SJSA1 (cell line): Measurements from ENCODE around the gene TNNI3K. TPM values are rescaled to one million over a fixed set of nuclear protein-coding genes. Genes with fewer than 3 reads are reported as not detected.

Experiments used
- DNase-seq, 2 experiments: peaks; one replicate each; pipeline ENCODE4 v3.0.0-alpha.2; 2015 to 2020; ENCODE audit warnings: low spot score in 2 of 2, low read depth in 1 of 2
- H3K27ac ChIP-seq: fragments of 250-450 bp; sonication (Bioruptor Pico); 2 replicates; pipeline ENCODE4 v1.5.1; 2020; ENCODE audit warnings: mild to moderate bottlenecking, moderate library complexity
- H3K27me3 ChIP-seq: fragments of 250-450 bp; sonication (Bioruptor Pico); replicated peaks from 2 replicates; pipeline ENCODE4 v1.5.1; 2020; ENCODE audit warnings: mild to moderate bottlenecking, moderate library complexity
- H3K36me3 ChIP-seq: fragments of 250-450 bp; sonication (Bioruptor Pico); 2 replicates; pipeline ENCODE4 v1.5.1; 2020; ENCODE audit warnings: mild to moderate bottlenecking
- H3K4me1 ChIP-seq: fragments of 250-450 bp; sonication (Bioruptor Pico); replicated peaks from 2 replicates; pipeline ENCODE4 v1.6.1; 2021; ENCODE audit warnings: mild to moderate bottlenecking
- H3K4me3 ChIP-seq: fragments of 250-450 bp; sonication (Bioruptor Pico); 2 replicates; pipeline ENCODE4 v1.5.1; 2020; ENCODE audit warnings: mild to moderate bottlenecking
- H3K9me3 ChIP-seq: fragments of 250-450 bp; sonication (Bioruptor Pico); replicated peaks from 2 replicates; pipeline ENCODE4 v1.5.1; 2020; ENCODE audit warnings: mild to moderate bottlenecking
- total RNA-seq: library from RNA; depleted of rRNA; stranded (reverse); fragments of >200 nt; shearing (Covaris generic); gene quantifications from 2 replicates; pipeline ENCODE4 v1.2.3, GENCODE V29; 2014

TNNI3K gene
- total RNA-seq, 1 experiment from 2014 or later: not detected

- Histone ChIP-seq H3K9me3 (no peaks in the 10 kb centered on the region), H3K27ac (no peak overlapping the region)
- no peak for DNase-seq
Observed at GRCh38 chr1:74328851-74329250, 93.7 kb downstream of the TNNI3K start.

GRCh38 chr1:74333244-74333643 lies 98.1 kb downstream of the TNNI3K start:
- Histone ChIP-seq H3K4me1 (no peaks in the 10 kb centered on the region), H3K9me3 (no peaks in the 10 kb centered on the region), H3K4me3 (no peak overlapping the region), H3K27ac (no peak overlapping the region), H3K36me3 (no peaks in the 10 kb centered on the region), H3K27me3 (no peaks in the 10 kb centered on the region)
- no peak for DNase-seq

More at GRCh38 chr1:74328851-74329250, 93.7 kb downstream of the TNNI3K start:
- no peak overlapping the region for H3K4me3 ChIP-seq
- no peaks in the 10 kb centered on the region for H3K27me3 ChIP-seq
- no peaks in the 10 kb centered on the region for H3K4me1 ChIP-seq
- no peaks in the 10 kb centered on the region for H3K36me3 ChIP-seq

- Histone ChIP-seq H3K9me3 (no peaks in the 10 kb centered on the region), H3K4me1 (no peaks in the 10 kb centered on the region), H3K4me3 (no peak overlapping the region), H3K27ac (no peak overlapping the region), H3K27me3 (no peaks in the 10 kb centered on the region), H3K36me3 (no peaks in the 10 kb centered on the region)
- DNase-seq: no peak
Observed at GRCh38 chr1:74334147-74334546, 99.0 kb downstream of the TNNI3K start.

GRCh38 chr1:74340656-74341055 lies 105.5 kb downstream of the TNNI3K start:
- H3K27ac ChIP-seq: no peak overlapping the region
- no peak for DNase-seq

GRCh38 chr1:74341702-74342339 lies 106.6 kb downstream of the TNNI3K start:
- H3K4me1 ChIP-seq: no peaks in the 10 kb centered on the region
- H3K4me3 ChIP-seq: no peak overlapping the region
- no peak overlapping the region for H3K27ac ChIP-seq
- H3K27me3 ChIP-seq: no peaks in the 10 kb centered on the region
- no peak for DNase-seq
- H3K36me3 ChIP-seq: no peaks in the 10 kb centered on the region
- H3K9me3 ChIP-seq: no peaks in the 10 kb centered on the region

More at GRCh38 chr1:74340656-74341055, 105.5 kb downstream of the TNNI3K start:
- Histone ChIP-seq H3K4me1 (no peaks in the 10 kb centered on the region), H3K9me3 (no peaks in the 10 kb centered on the region), H3K4me3 (no peak overlapping the region), H3K27me3 (no peaks in the 10 kb centered on the region), H3K36me3 (no peaks in the 10 kb centered on the region)

GRCh38 chr1:74343216-74343615 lies 108.0 kb downstream of the TNNI3K start:
- no peaks in the 10 kb centered on the region for H3K27me3 ChIP-seq
- H3K9me3 ChIP-seq: no peaks in the 10 kb centered on the region
- no peak overlapping the region for H3K27ac ChIP-seq
- H3K4me1 ChIP-seq: no peaks in the 10 kb centered on the region
- no peak overlapping the region for H3K4me3 ChIP-seq
- no peak for DNase-seq
- H3K36me3 ChIP-seq: no peaks in the 10 kb centered on the region

GRCh38 chr1:74344387-74344786 lies 109.2 kb downstream of the TNNI3K start:
- no peaks in the 10 kb centered on the region for H3K9me3 ChIP-seq
- H3K27me3 ChIP-seq: no peaks in the 10 kb centered on the region
- no peak overlapping the region for H3K27ac ChIP-seq
- no peak overlapping the region for H3K4me3 ChIP-seq
- DNase-seq: no peak
- no peaks in the 10 kb centered on the region for H3K36me3 ChIP-seq
- no peaks in the 10 kb centered on the region for H3K4me1 ChIP-seq

- DNase-seq: no peak
- no peak overlapping the region for H3K4me3 ChIP-seq
- no peaks in the 10 kb centered on the region for H3K27me3 ChIP-seq
- H3K9me3 ChIP-seq: no peaks in the 10 kb centered on the region
- no peaks in the 10 kb centered on the region for H3K36me3 ChIP-seq
- H3K4me1 ChIP-seq: 0 out of 2 replicates have a peak, but pooled peaks cover 3% of the 10 kb centered on the region
- H3K27ac ChIP-seq: no peak overlapping the region
Observed at GRCh38 chr1:74356493-74356892, 121.3 kb downstream of the TNNI3K start.

GRCh38 chr1:74357150-74357549 lies 122.0 kb downstream of the TNNI3K start:
- DNase-seq: no peak
- Histone ChIP-seq H3K36me3 (no peaks in the 10 kb centered on the region), H3K4me3 (no peak overlapping the region), H3K9me3 (no peaks in the 10 kb centered on the region), H3K4me1 (0 out of 2 replicates have a peak, but pooled peaks cover 3% of the 10 kb centered on the region), H3K27ac (no peak overlapping the region), H3K27me3 (no peaks in the 10 kb centered on the region)

GRCh38 chr1:74357756-74358155 lies 122.6 kb downstream of the TNNI3K start:
- Histone ChIP-seq H3K4me3 (no peak overlapping the region), H3K4me1 (0 out of 2 replicates have a peak, but pooled peaks cover 3% of the 10 kb centered on the region), H3K27ac (no peak overlapping the region), H3K27me3 (no peaks in the 10 kb centered on the region), H3K9me3 (no peaks in the 10 kb centered on the region), H3K36me3 (no peaks in the 10 kb centered on the region)
- no peak for DNase-seq

- Histone ChIP-seq H3K36me3 (no peaks in the 10 kb centered on the region), H3K27me3 (no peaks in the 10 kb centered on the region), H3K9me3 (no peaks in the 10 kb centered on the region), H3K4me1 (no peaks in the 10 kb centered on the region), H3K4me3 (no peak overlapping the region), H3K27ac (no peak overlapping the region)
- no peak for DNase-seq
Observed at GRCh38 chr1:74362691-74363090, 127.5 kb downstream of the TNNI3K start.

- no peaks in the 10 kb centered on the region for H3K9me3 ChIP-seq
- no peaks in the 10 kb centered on the region for H3K4me1 ChIP-seq
- no peak overlapping the region for H3K4me3 ChIP-seq
- no peaks in the 10 kb centered on the region for H3K36me3 ChIP-seq
- DNase-seq: no peak
- no peak overlapping the region for H3K27ac ChIP-seq
- no peaks in the 10 kb centered on the region for H3K27me3 ChIP-seq
Observed at GRCh38 chr1:74363220-74363619, 128.0 kb downstream of the TNNI3K start.

- Histone ChIP-seq H3K27me3 (no peaks in the 10 kb centered on the region), H3K4me1 (no peaks in the 10 kb centered on the region), H3K36me3 (no peaks in the 10 kb centered on the region), H3K9me3 (no peaks in the 10 kb centered on the region), H3K27ac (no peak overlapping the region), H3K4me3 (no peak overlapping the region)
- DNase-seq: no peak
Observed at GRCh38 chr1:74367175-74367813, 132.1 kb downstream of the TNNI3K start.

GRCh38 chr1:74368335-74368734 lies 133.1 kb downstream of the TNNI3K start:
- no peaks in the 10 kb centered on the region for H3K36me3 ChIP-seq
- no peaks in the 10 kb centered on the region for H3K9me3 ChIP-seq
- no peak for DNase-seq
- no peaks in the 10 kb centered on the region for H3K27me3 ChIP-seq
- no peaks in the 10 kb centered on the region for H3K4me1 ChIP-seq
- no peak overlapping the region for H3K27ac ChIP-seq
- no peak overlapping the region for H3K4me3 ChIP-seq
